HG03558 (cell line): Measurements from ENCODE around the gene HEBP2.
"Not testable (repeated sequence)": the region's sequence is repeated elsewhere in the genome, so short reads cannot be mapped to it uniquely, and the experiment has no call there.

Experiments
- ATAC-seq: cut with Tn5 transposase; IDR thresholded peaks from one replicate; pipeline ENCODE4 v1.9.1; 2021; ENCODE audit warnings: moderate number of reproducible peaks; ENCODE audit not compliant: unreplicated experiment; ENCODE audit errors: extremely low read depth

The HEBP2 gene, protein sequence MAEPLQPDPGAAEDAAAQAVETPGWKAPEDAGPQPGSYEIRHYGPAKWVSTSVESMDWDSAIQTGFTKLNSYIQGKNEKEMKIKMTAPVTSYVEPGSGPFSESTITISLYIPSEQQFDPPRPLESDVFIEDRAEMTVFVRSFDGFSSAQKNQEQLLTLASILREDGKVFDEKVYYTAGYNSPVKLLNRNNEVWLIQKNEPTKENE

DNA sequence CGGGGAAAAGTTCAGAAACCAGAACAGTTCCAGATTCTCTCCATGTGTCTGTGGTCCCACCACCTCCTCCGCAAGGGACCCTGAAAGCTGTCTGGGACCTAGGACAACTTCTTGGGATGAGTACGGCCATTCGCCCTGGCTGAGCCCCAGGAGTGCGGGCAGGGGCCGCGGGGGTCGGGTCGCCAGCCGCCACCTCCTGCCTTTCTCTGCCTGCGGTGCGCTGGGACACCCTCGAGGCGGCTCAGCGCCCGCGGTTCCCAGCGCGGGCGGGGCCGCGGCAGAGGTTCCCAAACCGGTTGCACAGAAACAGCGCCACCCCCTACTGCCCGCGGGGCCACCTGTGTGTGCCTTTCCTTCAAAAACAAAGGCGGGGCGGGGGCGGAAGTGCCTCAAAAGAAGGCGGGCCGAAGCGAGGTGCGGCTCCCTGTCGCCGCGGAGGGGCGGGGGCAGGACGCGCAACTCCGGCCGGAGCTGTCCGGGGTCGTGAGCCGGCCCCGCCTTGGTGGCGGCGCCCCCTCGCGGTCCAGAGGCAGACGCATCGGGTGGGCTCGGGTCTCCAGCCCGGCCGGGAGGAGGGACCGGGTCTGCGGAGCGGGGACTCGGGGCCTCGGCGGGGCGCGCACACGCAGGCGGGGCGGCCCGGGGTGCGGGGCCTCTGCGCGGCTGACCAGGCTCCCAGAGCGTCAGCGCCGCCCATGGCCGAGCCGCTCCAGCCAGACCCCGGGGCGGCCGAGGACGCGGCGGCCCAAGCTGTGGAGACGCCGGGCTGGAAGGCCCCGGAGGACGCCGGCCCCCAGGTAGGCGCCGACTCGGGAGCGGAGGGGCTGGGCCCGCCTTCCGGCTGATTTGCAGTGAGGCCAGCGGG lies at the start of gene HEBP2:
Gene HEBP2, plus strand, starts transcription at position 423 of the 865 bp plus-strand sequence. Its CDS starts 273 bp downstream, at position 696.
- no peak for ATAC-seq

DNA sequence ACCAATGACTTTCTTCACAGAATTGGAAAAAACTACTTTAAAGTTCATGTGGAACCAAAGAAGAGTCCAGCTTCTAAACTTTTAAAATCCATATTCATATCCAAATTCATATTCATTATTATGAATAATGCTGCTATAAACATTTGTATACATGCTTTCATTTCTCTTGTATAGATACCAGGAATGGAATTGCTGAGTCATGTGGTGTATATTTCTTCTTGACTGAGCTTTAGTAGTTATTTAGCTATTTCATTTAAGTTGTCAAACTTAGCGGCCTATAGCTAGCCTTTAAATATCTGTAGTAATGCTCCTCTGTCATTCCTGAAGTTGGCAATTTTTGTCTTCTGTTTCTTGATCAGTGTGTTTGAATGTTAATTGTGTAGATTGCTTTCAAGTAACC lies 46.1 kb upstream of the HEBP2 start:
- no peak for ATAC-seq

DNA sequence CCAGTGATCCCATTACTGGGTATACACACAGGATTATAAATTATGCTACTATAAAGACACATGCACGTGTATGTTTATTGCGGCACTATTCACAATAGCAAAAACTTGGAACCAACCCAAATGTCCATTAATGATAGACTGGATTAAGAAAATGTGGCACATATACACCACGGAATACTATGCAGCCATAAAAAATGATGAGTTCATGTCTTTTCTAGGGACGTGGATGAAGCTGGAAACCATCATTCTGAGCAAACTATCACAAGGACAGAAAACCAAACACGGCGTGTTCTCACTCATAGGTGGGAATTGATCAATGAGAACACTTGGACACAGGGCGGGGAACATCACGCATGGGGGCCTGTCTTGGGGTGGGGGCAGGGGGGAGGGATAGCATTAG lies 35.3 kb upstream of the HEBP2 start:
- ATAC-seq, result not testable (repeated sequence)

DNA sequence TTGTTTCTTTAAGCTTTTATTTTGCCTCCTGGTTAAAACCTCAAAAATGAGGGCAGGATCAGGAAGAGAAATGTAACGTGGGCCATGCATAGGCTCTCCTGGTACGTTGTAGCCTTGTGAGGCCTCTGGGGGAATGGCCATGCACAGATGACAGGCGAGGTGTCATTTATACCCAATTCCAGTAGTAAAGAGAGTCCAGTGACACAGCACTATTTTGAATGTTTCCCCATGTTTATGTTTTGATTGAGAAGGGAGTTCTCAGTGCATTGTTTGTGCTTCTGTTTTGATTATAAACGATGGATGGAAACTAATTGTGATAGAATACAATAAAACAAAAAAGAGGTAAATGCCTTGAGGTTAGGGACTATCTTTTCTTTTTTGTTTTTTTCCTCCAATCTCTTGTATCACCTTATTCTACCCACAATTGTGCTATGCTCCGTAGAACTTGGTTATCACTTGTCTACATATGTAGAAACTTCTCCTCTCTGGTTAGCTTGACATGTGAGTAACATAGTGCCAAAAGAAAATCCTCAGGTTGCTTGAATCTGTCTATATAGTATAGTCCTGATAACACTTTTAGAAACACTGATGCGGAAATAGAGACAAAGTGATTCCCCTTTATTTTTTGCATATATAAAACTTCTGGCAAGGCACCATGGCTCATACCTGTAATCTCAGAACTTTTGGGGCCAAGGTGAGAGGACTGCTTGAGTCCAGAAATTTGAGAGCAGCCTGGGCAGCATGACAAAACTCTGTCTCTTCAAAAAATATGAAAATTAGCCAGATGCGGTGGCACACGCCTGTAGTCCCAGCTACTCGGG lies 33.2 kb upstream of the HEBP2 start:
- ATAC-seq, result no peak

DNA sequence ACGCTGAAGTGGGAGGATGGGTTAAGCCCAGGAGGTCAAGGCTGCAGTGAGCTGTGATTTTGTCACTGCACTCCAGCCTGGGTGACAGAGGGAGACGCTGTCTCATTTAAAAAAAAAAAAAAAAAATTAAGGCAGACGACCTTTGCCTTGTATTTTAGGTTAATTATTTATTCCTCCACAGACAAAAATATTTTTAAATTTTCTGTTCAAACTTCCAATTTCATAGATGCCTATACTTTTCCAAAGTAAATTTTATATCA lies 32.6 kb upstream of the HEBP2 start:
- no peak for ATAC-seq

DNA sequence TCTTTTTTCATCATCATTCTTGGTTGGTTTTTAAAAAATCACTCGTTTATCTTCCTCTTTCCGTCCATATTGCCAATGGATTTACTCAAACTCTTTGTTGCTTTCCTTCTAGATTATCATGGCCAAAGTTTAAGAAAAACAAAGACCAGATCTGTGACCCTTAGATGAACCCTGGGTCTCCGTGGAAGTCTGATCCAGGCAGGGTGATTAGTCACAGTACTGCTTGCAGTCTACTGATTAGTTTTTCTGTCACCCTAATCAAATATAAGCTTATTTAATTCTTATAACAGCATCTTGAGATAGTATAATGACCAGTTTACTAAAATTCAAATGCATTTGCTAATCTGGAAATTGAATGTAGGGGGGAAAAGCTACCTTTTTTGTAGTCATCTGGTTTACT lies 32.3 kb upstream of the HEBP2 start:
- ATAC-seq, result no peak

DNA sequence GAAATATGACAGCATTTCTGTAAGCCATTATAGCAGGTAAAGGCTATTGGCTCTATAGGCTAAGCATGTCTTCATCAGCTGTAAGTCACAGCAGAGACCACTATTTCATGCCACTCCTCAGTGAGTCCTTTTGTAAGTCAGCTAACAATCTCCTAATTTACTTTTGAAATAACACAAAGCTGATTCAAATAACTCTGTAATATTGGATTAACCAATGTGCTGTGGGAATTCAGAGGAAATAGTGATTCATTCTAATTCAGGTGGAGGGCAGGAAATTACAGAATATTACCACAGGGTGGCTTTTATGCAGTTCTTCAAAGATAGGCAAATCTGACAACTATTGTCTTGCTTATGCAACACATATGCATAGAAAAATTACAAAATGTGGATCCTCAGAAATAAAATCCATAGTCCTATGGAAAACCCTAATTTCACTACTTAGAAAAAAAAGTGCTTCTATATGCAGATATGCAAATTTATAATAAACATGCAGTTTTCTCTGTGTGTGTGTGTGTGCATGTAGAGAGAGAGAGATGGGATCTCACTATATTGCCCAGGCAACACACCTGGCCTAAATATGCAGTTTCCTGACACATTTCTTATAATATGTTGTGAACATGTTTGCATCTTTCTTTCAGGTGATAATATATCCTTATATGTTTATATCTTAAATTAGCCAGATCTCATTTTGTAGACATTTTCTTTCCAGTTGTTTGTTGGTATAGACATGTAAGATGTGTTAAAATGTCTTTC lies 31.1 kb upstream of the HEBP2 start:
- ATAC-seq, result no peak

DNA sequence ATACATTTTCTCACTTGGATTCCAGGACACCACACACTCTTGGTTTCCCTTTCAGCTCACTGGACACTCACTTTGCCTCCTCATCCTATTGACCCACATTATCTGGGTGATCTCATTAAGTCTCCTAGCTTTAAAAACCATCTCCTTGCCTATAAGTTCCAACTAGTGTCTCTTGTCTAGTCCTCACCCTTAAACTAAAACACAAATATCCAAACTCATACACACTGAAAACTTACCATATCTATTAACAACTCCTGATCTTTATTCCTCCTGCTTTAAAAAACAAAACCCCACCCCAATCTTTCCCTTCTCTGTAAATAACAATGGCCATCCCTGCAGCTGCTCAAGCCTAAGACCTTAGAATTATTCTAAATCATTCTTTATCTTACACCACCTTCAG lies 29.8 kb upstream of the HEBP2 start:
- no peak for ATAC-seq

DNA sequence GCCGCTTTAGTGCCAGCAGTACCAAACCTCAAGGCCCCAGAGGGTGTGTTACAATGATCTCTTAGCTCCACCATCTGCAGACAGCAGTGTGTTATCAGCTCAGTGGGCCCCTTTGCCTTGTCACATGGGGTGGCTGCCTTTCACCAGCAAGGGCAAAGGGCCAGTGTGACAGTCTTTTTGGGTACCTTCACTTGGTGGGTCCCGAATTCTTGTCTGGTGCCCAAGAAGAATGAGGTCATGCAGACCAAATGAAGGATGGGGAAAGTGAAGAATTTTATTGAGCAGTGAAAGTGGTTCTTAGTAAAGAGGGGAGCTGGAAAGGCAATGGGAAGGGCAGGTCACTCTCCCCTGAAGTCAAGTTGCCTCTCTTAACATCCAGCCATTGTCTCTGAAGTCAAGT lies 29.2 kb upstream of the HEBP2 start:
- ATAC-seq, result no peak

DNA sequence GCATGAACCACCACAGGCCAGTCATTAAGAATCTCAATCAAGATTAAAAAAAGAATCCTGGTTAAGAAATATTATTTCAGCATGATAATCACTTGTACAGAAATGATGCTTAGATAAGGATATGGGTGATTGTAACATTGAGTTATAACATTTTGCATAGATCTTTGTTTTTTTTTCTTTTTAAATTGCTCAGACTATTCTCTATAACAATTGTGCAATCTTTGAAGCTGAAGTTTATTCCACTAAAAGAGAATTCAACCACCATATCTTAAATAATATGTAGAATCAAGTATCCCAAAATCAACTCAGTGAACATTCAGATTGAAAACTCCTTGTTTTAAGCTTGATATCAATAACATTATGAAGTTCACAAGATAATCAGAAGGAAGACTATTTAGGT lies 27.0 kb upstream of the HEBP2 start:
- no peak for ATAC-seq

DNA sequence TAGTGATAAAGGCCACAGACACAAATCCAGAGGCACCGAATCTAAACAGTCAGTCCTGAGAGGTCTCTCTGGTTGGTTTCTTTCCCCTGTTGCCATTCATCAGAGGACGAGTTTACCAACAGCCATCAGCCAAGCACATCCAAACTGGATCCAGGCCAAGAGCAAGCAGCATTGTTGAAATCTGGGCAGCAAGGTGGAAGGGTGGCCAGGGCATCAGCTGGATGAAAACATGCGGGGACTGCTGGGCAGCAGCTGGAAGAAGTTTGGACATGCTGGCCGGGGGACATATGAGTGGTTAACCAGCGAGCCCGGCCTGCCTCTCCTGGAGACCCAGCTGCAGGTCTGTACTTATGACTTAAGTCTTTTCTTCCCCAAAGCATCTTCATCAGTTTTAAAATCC lies 26.2 kb upstream of the HEBP2 start, which contains the start of gene SMIM28:
Gene SMIM28, plus strand, starts transcription at position 62 of the 400 bp plus-strand sequence. Its CDS starts 168 bp downstream, at position 230.
- no peak for ATAC-seq

DNA sequence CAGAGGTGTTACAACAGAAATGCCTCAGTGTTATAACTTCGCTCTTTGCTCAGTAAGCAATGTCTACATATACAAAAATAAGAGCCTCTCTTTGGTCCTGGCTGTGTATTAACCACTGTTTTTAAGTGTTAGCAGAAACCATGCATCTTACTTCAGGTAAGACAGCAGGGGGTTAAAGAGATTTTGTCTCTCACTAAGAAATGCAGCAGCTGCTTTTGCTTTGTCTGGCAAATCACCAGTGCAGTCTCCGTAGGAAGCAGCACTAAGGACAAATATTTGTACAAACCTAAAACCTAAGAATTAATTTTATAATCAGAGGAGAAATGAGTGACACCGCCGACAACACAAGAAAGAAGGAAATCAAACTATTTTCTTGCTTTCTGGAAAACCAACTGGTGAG lies 25.6 kb upstream of the HEBP2 start:
- no peak for ATAC-seq

DNA sequence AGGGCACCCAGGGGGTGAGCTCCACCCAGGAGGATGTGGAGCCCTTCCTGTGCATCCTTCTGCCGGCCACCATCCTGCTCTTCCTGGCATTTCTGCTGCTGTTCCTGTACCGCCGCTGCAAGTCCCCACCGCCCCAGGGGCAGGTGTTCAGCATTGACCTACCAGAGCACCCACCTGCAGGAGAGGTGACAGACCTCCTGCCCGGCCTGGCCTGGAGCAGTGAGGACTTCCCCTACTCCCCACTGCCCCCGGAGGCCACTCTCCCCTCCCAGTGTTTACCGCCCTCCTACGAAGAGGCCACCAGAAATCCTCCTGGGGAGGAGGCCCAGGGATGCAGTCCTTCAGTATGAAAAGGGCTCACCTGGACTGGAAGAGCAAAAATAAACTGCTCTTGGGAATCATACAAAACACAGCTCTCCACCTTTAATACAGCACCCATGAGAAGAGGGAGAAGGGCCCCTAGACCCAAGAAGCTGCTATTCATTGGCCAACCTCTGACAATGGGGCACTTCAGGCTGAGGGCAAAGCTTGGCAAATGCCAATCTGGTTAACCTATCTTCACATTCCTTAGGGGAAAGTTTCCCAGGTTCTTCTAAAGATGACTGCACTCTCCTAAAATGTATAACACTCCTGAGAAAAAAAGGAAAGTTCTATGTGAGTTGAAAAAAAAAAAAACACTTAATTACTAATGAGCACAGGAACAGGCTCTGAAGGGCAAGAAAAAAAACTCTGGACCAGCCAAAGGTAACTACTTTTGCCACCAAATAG lies 21.3 kb upstream of the HEBP2 start:
- ATAC-seq, result no peak

DNA sequence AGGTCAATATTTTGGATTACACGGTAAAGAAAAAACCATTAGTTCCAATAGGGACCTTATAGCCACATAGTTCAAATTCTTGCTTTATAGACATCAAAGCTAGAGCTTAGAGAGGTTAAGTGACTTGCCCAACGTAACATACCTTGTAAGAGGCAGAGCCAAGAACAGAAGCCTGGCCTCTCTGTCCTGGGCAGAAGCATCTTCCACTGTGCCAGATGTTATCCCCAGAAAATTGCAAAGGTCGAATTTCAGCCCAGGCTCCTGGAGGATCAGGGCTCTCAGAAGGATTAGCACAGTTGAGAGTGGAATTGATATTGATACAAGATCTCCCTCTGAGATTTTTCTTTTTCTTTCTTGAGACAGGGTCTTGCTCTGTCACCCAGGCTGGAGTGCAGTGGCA lies 20.2 kb upstream of the HEBP2 start:
- no peak for ATAC-seq

DNA sequence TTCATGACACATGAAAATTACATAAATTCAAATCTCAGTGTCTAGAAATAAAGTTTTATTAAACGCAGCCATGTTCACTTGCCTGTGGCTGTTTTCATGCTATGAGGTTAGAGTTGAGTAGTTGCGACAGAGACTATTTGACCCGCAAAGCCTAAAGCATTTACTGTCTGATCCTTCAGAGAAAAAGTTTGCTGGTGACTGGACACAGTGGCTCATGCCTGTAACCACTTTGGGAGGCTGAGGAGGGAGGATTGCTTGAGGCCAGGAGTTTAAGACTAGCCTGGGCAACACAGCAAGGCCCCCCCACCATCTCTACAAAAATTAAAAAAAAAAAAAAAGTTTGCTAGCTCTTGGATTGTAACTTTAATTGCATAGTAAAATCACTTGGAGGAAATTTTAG lies 17.1 kb upstream of the HEBP2 start:
- no peak for ATAC-seq

DNA sequence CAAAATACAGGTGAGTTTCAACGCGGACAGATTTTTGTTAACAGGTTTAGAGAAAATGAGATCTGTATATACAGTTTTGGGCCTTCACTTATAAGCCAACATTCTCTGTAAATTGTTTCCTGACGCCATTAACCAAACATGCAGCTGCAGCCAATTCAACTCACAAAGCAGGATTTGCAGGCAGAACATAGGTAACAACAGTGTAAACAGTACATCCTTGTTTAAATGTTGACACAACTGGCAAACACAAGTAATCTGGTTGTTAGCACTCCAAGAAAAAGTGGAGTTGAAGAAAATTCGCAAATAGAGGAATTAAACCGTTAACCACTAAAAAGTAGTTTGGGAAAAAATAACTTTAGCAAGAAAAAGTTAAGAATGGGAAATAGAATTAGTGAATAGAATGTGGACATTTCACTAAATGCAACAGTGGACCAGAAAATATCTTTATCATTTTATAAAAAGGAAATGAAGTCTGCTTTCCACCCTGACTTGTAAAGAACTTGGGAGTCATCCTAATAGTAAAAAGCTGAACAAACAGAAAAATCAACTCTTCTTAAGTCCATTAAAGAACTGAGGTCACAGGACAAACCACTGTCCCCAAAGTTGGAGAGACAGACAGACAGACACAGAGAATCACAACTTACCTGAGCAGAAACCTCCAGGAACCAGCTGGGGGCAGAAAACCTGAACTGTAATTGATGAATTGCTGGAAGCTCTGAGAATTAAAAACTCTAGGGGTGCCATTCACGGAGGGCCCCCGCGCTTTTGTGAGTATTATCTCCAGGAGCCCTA lies 16.2 kb upstream of the HEBP2 start:
- ATAC-seq, result no peak

DNA sequence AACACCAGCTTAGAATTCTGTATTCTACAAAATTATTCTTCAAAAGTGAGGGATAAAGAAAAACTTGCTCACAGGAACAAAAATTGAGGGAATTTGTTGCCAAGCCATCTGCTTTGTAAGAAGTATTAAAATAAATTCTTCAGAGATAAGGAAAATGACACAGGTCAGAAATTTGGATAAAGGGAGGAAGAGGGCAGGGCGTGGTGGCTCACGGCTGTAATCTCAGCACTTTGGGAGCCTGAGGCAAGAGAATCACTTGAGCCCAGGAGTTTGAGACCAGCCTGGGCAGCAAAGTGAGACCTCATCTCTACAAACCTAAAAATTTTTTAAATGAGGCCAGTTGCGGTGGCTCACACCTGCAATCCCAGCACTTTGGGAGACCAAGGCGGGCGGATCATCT lies 14.5 kb upstream of the HEBP2 start:
- ATAC-seq, result no peak

DNA sequence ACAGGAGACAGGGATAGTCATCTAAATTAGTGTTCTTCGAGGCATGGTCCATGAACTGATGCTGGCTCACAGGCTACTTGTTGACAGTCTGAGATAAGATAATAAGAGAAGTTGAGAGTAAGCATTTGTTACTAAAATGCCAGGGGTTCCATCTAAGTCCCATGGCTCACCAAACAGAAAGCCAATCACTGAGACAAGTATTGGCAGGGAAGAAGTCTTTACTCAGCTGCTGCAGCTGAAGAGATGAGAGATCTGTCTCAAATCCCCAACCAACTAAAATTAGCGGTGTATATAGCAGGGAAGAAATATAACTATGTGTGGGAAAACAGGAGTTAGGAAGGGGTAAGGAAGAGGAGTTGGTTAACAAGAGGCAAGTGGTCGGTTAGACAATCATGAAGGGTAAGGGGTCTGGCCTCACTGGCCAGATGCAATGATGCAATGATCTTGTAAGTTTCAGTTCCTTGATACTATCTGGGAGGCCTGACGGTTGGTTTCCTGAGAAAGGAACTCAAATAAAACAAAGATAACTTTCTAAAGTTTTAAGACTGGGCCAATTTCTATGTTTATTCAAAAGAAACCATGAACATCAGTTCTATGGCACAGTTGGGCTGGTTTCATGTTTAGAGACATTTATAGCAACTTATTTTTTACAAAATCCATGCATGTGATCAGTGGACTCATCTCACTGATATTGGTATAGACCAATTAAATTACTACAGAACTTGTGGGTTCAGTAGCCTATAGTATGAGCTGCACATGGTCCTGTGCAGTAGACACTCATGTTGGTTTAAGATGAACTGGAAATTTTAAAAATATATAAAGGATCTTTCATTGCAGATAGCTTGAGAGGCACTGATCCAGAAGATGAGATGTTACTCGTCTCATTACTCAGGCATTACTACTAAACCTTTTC lies 9.9 kb upstream of the HEBP2 start:
- no peak for ATAC-seq
